ENCODE data around the gene MPST.

The MPST gene

DNA sequence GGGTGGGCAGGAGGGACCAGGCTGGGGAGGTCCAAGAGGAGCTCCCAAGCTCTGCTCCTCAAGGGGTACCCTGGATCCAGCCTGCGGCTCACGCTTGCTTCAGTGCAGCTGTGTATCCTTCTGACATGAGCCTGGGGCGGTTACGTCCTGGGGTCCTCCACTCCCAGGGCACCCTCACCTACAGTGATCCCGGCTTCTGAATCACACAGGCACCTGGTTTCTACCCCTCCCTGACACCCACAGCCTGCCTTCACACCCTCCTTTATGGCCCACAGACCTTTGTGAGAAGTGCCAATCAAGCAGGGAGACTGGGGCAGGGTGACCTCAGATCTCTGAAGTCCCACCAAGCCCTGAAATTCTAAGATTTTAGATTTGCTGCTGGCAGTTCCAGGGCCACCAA is 1.5 kb downstream of the MPST start:
- H3K9me3 ChIP-seq, result no peaks in the 10 kb centered on the region
- no peak overlapping the region for H3K27ac ChIP-seq
- 0 out of 2 replicates have a peak overlapping the region, but pooled peaks have one; percentile 88 for H3K4me3 ChIP-seq
- no peaks in the 10 kb centered on the region for H3K27me3 ChIP-seq
- H3K9ac ChIP-seq, result peak overlapping the region; percentile 97; the same call in 1 of the 2 replicates
- H3K4me1 ChIP-seq, result peaks cover 66% of the 10 kb centered on the region
- H3K36me3 ChIP-seq, result peaks cover 58% of the 10 kb centered on the region
- no peak for TF ChIP-seq Cebpa-rat (IDR thresholded peaks at IDR 0.05)
- H3K4me2 ChIP-seq, result peak overlapping the region; percentile 97
- H4K20me1 ChIP-seq, result peaks cover 72% of the 10 kb centered on the region

DNA sequence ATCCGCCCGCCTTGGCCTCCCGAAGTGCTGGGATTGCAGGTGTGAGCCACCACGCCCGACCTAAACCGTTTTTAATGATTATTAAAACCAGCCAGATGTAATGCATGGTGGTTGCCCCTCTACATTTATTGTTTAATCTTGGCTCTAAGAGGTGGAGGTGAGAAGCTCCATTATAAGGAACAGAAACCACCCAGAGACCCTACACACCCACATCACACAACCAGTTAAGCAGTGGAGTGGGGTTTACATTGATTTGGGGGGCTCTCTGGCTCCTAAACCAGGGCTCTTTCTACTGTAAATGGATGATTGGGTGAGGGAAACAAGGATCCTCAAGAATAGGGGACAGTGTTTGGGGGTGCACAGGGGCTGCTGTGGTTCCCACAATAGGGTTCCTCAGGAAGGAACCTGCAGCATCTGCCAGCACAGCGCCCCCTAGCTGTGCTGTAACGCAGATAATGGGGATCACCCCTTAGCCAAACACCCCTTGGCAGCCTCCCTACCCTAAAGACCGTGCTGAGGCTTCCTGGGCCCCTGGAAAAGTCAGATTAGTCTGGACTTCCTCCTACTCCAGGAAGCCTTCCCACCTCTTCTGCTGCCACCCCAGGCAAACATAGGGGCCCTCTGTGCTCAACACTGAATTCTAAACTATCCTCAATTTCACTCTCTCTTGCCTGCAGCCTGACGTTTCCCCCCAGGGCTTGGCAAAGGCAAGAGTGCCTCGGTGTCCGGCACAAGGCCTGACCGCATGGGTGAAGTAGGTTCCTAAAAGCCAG is 2.4 kb downstream of the MPST start:
- H3K4me3 ChIP-seq, result no peak overlapping the region
- H3K4me1 ChIP-seq, result peaks cover 61% of the 10 kb centered on the region
- TF ChIP-seq Cebpa-rat (IDR thresholded peaks at IDR 0.05), result no peak
- H3K9ac ChIP-seq, result no peak overlapping the region
- peaks cover 58% of the 10 kb centered on the region for H3K36me3 ChIP-seq
- no peaks in the 10 kb centered on the region for H3K27me3 ChIP-seq
- H3K4me2 ChIP-seq, result peak overlapping the region; percentile 97
- H3K9me3 ChIP-seq, result no peaks in the 10 kb centered on the region
- H3K27ac ChIP-seq, result no peak overlapping the region
- peaks cover 73% of the 10 kb centered on the region for H4K20me1 ChIP-seq

DNA sequence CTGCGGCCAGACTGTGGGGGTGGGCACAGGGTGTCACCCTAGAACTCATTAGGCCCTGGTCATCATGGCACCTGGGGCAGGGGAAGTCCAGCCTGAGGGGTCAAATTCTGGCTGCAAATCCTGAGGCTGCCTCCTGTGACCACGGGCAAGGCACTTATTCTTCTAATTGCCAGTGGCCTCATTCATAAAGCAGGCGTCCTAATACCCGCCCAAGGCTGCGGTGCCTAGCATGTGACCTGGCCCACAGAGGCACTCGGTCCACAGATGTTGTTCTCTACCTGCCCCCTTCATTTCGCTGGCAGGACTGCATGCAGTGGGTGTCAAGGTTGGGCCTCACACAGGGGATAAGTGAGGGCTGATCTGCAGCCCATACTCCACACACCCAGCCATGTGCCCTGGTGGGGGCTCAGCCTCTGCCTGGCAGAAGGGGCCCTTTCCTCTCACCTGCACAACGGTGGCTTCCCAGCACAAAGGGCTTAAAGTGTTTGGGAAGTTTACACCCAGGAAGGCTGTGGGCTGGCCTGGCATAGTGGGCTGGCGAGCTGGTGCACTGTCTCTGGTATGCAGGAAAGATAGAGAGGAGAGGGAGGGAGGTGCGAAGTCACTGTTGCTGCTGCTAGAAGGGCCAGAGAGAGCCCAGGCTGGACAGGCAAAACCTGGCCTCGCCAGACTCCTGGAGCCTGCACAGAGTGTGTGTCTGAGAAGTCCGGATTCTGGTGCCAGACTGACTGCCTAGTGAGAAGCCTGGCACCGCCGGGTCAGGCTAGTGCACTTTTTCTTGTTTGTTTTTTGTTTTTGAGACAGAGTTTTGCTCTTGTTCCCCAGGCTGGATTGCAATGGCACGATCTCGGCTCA is 3.2 kb downstream of the MPST start:
- Histone ChIP-seq H4K20me1 (peaks cover 73% of the 10 kb centered on the region), H3K9me3 (no peaks in the 10 kb centered on the region), H3K36me3 (peaks cover 59% of the 10 kb centered on the region), H3K4me3 (no peak overlapping the region), H3K9ac (no peak overlapping the region), H3K27ac (no peak overlapping the region), H3K27me3 (no peaks in the 10 kb centered on the region), H3K4me1 (peaks cover 53% of the 10 kb centered on the region), H3K4me2 (peak overlapping the region; percentile 97; the same call in 1 of the 2 replicates)
- TF ChIP-seq Cebpa-rat (IDR thresholded peaks at IDR 0.05), result no peak

DNA sequence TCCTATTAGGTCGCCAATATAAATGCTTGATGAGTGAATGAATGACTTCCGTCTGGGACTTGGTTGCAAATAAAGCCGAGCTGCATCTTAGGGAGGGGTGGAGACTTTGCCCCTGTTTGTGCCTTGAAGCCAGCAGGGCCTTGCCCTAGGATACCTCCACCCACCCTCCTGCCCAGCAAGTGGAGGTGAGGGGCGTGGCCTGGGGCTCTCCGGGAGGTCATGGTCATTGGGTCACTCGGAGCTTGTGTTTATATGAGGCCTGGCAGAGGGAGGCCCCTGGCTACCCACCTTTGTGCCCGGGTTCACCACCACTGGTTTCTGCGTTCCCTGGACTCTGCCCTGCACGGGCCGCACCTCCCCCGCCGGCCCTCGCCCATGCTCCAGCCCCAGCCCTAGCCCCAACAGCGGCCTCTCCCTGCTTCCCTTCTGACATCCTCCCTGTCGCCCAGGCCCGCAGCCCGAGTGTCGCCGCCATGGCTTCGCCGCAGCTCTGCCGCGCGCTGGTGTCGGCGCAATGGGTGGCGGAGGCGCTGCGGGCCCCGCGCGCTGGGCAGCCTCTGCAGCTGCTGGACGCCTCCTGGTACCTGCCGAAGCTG is 4.3 kb downstream of the MPST start:
- Histone ChIP-seq H3K4me1 (peaks cover 42% of the 10 kb centered on the region), H3K27ac (no peak overlapping the region), H3K9ac (no peak overlapping the region), H3K9me3 (no peaks in the 10 kb centered on the region), H3K4me2 (no peak overlapping the region), H4K20me1 (peaks cover 73% of the 10 kb centered on the region), H3K27me3 (no peaks in the 10 kb centered on the region), H3K36me3 (peaks cover 64% of the 10 kb centered on the region), H3K4me3 (no peak overlapping the region)
- TF ChIP-seq Cebpa-rat (IDR thresholded peaks at IDR 0.05), result no peak

DNA sequence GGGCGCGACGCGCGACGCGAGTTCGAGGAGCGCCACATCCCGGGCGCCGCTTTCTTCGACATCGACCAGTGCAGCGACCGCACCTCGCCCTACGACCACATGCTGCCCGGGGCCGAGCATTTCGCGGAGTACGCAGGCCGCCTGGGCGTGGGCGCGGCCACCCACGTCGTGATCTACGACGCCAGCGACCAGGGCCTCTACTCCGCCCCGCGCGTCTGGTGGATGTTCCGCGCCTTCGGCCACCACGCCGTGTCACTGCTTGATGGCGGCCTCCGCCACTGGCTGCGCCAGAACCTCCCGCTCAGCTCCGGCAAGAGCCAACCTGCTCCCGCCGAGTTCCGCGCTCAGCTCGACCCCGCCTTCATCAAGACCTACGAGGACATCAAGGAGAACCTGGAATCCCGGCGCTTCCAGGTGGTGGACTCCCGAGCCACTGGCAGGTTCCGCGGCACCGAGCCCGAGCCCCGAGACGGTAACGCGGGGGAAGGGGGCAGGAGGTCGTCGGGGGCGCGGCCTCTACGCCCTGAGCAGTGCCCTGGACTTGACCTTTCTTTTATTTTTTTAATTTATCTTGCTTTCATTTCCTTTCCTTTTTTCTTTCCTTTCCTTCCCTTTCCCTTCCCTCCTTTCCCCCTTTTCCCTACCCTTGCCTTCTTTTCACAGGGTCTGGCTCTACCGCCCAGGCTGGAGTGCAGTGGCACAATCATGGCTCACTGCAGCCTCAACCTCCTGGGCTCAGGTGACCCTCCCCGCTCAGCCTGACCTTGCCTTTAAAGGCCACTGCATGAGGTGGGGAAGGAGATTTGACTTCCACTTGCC is 5.0 kb downstream of the MPST start:
- Histone ChIP-seq H3K27me3 (no peaks in the 10 kb centered on the region), H3K4me1 (peaks cover 41% of the 10 kb centered on the region), H3K9ac (0 out of 2 replicates have a peak overlapping the region, but pooled peaks have one; percentile 7), H3K9me3 (no peaks in the 10 kb centered on the region), H3K27ac (no peak overlapping the region), H3K4me2 (no peak overlapping the region), H3K4me3 (no peak overlapping the region), H3K36me3 (peaks cover 71% of the 10 kb centered on the region), H4K20me1 (peaks cover 80% of the 10 kb centered on the region)
- TF ChIP-seq Cebpa-rat (IDR thresholded peaks at IDR 0.05), result no peak

DNA sequence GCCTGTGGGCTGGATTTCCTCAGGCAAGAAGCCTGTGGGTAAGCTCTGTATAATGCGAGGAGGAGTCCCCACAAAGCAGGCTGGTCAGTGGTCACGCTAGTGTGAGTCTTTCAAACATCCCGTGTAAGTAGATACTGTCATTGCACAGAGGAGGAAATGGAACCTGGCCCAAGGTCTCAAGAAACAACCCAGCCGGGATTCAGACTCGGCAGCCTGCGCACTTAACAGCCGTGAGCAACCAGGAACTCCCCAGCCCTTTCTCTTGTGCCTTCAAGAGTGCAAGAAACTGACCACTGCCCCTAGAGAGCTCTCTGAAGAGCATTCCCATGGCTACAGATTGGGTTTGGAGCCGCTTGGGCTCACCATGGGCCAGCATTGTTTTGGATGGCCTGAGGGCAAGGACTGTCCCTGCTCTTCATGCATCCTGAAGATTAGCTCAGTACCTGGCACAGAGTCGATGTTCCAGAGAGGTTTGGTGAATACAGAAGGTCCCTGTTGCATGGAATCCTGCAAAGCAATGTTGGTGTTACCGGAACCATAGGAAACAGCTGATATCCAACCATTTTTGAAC is 6.0 kb downstream of the MPST start:
- TF ChIP-seq Cebpa-rat (IDR thresholded peaks at IDR 0.05), result no peak
- H3K9me3 ChIP-seq, result no peaks in the 10 kb centered on the region
- H3K4me3 ChIP-seq, result no peak overlapping the region
- no peak overlapping the region for H3K4me2 ChIP-seq
- H3K9ac ChIP-seq, result 0 out of 2 replicates have a peak overlapping the region, but pooled peaks have one; percentile 7
- H4K20me1 ChIP-seq, result peaks cover 85% of the 10 kb centered on the region
- H3K27me3 ChIP-seq, result no peaks in the 10 kb centered on the region
- peaks cover 82% of the 10 kb centered on the region for H3K36me3 ChIP-seq
- peaks cover 38% of the 10 kb centered on the region for H3K4me1 ChIP-seq
- no peak overlapping the region for H3K27ac ChIP-seq

DNA sequence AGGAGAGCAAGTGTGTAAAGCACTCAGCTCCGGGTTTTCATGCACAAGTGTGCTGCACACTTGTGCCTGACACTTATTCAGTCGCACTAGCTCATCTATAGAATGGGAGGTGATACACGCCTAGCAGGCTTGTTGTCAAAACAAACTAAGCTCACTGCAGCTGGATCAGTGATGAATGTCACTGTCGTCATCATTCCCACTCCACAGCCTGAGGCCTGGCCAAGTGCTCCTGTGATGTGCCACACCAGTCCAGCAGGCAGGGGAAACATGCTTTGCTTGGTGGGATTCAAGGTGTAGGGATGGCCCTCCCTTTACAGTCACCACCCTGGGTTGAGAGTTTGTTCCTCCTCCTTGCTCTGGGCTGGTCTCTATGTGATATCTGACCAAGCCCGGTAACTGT is 6.8 kb downstream of the MPST start:
- no peak overlapping the region for H3K9ac ChIP-seq
- H3K27me3 ChIP-seq, result no peaks in the 10 kb centered on the region
- TF ChIP-seq Cebpa-rat (IDR thresholded peaks at IDR 0.05), result no peak
- H3K4me3 ChIP-seq, result no peak overlapping the region
- peaks cover 90% of the 10 kb centered on the region for H4K20me1 ChIP-seq
- peaks cover 89% of the 10 kb centered on the region for H3K36me3 ChIP-seq
- H3K4me1 ChIP-seq, result peaks cover 30% of the 10 kb centered on the region
- no peak overlapping the region for H3K27ac ChIP-seq
- H3K4me2 ChIP-seq, result no peak overlapping the region
- no peaks in the 10 kb centered on the region for H3K9me3 ChIP-seq

DNA sequence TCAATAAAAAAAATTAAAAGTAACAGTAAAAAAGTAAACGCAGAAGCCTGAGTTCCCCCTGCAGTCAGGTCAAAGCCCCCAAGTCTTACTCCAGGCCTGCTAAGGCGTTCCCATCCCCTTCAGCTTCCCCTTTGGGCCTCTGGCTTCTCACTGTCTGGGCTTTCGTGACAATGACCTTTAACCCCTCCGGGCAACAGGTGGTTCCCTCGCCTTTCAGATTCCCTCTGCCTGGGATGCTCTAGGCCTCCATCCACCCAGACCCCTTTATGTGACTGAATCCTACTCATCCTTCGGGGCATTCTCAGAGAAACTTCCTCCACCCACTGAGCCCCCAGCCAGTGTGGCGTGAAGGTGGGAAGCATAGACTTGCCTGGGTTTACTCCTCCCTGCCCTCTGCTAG is 8.0 kb downstream of the MPST start:
- H3K27me3 ChIP-seq, result no peaks in the 10 kb centered on the region
- H3K4me3 ChIP-seq, result no peak overlapping the region
- peaks cover 86% of the 10 kb centered on the region for H4K20me1 ChIP-seq
- peaks cover 92% of the 10 kb centered on the region for H3K36me3 ChIP-seq
- H3K27ac ChIP-seq, result no peak overlapping the region
- no peak overlapping the region for H3K4me2 ChIP-seq
- no peak for TF ChIP-seq Cebpa-rat (IDR thresholded peaks at IDR 0.05)
- H3K9ac ChIP-seq, result no peak overlapping the region
- H3K9me3 ChIP-seq, result no peaks in the 10 kb centered on the region
- H3K4me1 ChIP-seq, result peaks cover 18% of the 10 kb centered on the region

Measured in BLaER1 (cell line).